H1 (cell line): ENCODE data around the gene ELMO3. TPM values are rescaled to one million over a fixed set of nuclear protein-coding genes. Genes with fewer than 3 reads are reported as not detected.

ENCODE experiments used
- KDM1A ChIP-seq: fragments of 200-600, 300-600 bp; sonication (generic); IDR thresholded peaks from 2 replicates; pipeline ENCODE4 v1.7.1; 2016; ENCODE audit warnings: mild to moderate bottlenecking, low read length, borderline replicate concordance
- NANOG ChIP-seq: IDR thresholded peaks from 2 replicates; pipeline ENCODE4 v1.6.1; 2011; ENCODE audit warnings: low read length, low read depth, mild to moderate bottlenecking, inconsistent platforms; ENCODE audit not compliant: insufficient read depth, poor library complexity, severe bottlenecking
- polyA plus RNA-seq, 7 experiments: library from polyadenylated mRNA; depleted of rRNA in 3 of 7; stranded (reverse) in 5 of 7; unstranded in 2 of 7; fragments of >200 nt in 5 of 7; fragments of 200-250 nt in 2 of 7; gene quantifications; 1 replicate in 5 of 7; 2 replicates in 1 of 7; 4 replicates in 1 of 7; pipeline versions ENCODE4 v1.2.1 to v1.2.3, GENCODE V29; 2011 to 2013; ENCODE audit warnings: missing spikeins in 2 of 7, mixed read lengths in 2 of 7
- total RNA-seq: library from RNA; stranded (reverse); fragmentation: NEBNext Ultra II Directional; extraction: Animal tissue kit (Norgen Biotek cat#: 25700); gene quantifications from 2 replicates; pipeline ENCODE4 v1.2.1, GENCODE V29; 2021

Gene ELMO3
- total and polyA plus RNA-seq, 2 of the 8 experiments (the other 6 are each of a cell fraction or from before 2014, with no cell fraction given): 9.6 to 10.9 TPM

DNA sequence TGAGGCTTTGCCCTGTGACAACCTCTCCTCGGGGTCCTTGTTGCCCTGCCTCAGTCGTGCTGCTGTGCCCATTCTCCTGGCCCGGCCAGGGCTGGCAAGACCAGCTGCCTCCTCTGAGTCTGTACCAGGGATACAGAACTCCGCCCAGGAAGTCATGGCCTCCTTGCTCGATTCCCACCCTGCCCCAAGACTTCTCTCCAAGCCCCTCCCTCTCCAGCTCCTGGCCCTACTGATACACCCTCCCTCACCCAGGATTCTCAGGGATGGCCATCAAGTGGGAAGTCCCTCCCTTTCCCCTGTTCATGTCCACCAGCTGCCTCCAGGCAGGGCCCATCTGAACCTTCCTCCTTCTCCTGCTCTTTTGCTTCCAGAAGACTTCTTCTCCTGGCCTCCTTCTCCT, 16.8 kb downstream of the ELMO3 start (continued):
- no peak for TF ChIP-seq NANOG
- no peak for TF ChIP-seq KDM1A
